SU-DHL-6 (cell line): ENCODE measurements around the gene HTATSF1.

Source experiments
- CTCF ChIP-seq: fragments of 200-600 bp; sonication (generic); IDR thresholded peaks from one replicate; pipeline ENCODE4 v1.5.1; 2017; ENCODE audit warnings: antibody characterized with exemption, mild to moderate bottlenecking, low read length, moderate library complexity; ENCODE audit not compliant: insufficient read depth, poor library complexity, severe bottlenecking
- EZH2phosphoT487 ChIP-seq: fragments of 200-600 bp; sonication (generic), shearing (Covaris generic); conservative IDR thresholded peaks from 2 replicates; pipeline ENCODE4 v1.6.1; 2018; ENCODE audit warnings: mild to moderate bottlenecking, antibody characterized with exemption, low read length, moderate library complexity, mixed read lengths

- TF ChIP-seq CTCF (no peak), EZH2phosphoT487 (no peak)
These were observed 432 bp upstream of the HTATSF1 start for GRCh38 chrX:136496764-136497555.
